ENCODE data around the gene CNOT4.
"Not testable (repeated sequence)": the region's sequence is repeated elsewhere in the genome, so short reads cannot be mapped to it uniquely, and the experiment has no call there.

CNOT4 gene

GRCh38 chr7:135449436-135449835 lies 60.5 kb downstream of the CNOT4 start:
- no peak for DNase-seq

- no peak for DNase-seq
These were observed 61.1 kb downstream of the CNOT4 start for GRCh38 chr7:135448753-135449152.

- no peak for DNase-seq
These were observed 62.2 kb downstream of the CNOT4 start for GRCh38 chr7:135447748-135448147.

- no peak for DNase-seq
These were observed 64.2 kb downstream of the CNOT4 start for GRCh38 chr7:135445690-135446089.

GRCh38 chr7:135445266-135445665 lies 64.6 kb downstream of the CNOT4 start:
- not testable (repeated sequence) for DNase-seq

- no peak for DNase-seq
These were observed 68.1 kb downstream of the CNOT4 start for GRCh38 chr7:135441791-135442190.

GRCh38 chr7:135434047-135434446 lies 75.9 kb downstream of the CNOT4 start:
- no peak for DNase-seq

- DNase-seq = no peak
These were observed 79.3 kb downstream of the CNOT4 start for GRCh38 chr7:135430626-135431025.

- DNase-seq = no peak
These were observed 81.0 kb downstream of the CNOT4 start for GRCh38 chr7:135428879-135429278.

- DNase-seq = no peak
These were observed 81.9 kb downstream of the CNOT4 start for GRCh38 chr7:135428011-135428410.

GRCh38 chr7:135427166-135427565 lies 82.7 kb downstream of the CNOT4 start:
- no peak for DNase-seq

- DNase-seq = no peak
These were observed 84.9 kb downstream of the CNOT4 start for GRCh38 chr7:135425036-135425435.

- no peak for DNase-seq
These were observed 89.1 kb downstream of the CNOT4 start for GRCh38 chr7:135420786-135421185.

GRCh38 chr7:135416431-135416830 lies 93.5 kb downstream of the CNOT4 start:
- no peak for DNase-seq

GRCh38 chr7:135414850-135415439 lies 95.0 kb downstream of the CNOT4 start:
- peak; percentile 28 for DNase-seq

- DNase-seq = no peak
These were observed 95.7 kb downstream of the CNOT4 start for GRCh38 chr7:135414208-135414607.

- no peak for DNase-seq
These were observed 98.8 kb downstream of the CNOT4 start for GRCh38 chr7:135411098-135411497.

- no peak for DNase-seq
These were observed 99.4 kb downstream of the CNOT4 start for GRCh38 chr7:135410543-135410942.

GRCh38 chr7:135409845-135410542 lies 99.9 kb downstream of the CNOT4 start:
- no peak for DNase-seq

- no peak for DNase-seq
These were observed 102.0 kb downstream of the CNOT4 start for GRCh38 chr7:135407884-135408283.

- DNase-seq = no peak
These were observed 103.0 kb downstream of the CNOT4 start for GRCh38 chr7:135406918-135407317.

- DNase-seq = no peak
These were observed 103.9 kb downstream of the CNOT4 start for GRCh38 chr7:135405969-135406368.

GRCh38 chr7:135403302-135403701 lies 106.6 kb downstream of the CNOT4 start:
- no peak for DNase-seq

- DNase-seq = no peak
These were observed 112.2 kb downstream of the CNOT4 start for GRCh38 chr7:135397689-135398088.

GRCh38 chr7:135392701-135393100 lies 117.2 kb downstream of the CNOT4 start:
- DNase-seq = no peak
